ENCODE data around the gene ALDH3B1. TPM values are rescaled to one million over a fixed set of nuclear protein-coding genes. Genes with fewer than 3 reads are reported as not detected.

The ALDH3B1 gene
- total RNA-seq, 1 donor from 2014 or later = 0.35 TPM

DNA sequence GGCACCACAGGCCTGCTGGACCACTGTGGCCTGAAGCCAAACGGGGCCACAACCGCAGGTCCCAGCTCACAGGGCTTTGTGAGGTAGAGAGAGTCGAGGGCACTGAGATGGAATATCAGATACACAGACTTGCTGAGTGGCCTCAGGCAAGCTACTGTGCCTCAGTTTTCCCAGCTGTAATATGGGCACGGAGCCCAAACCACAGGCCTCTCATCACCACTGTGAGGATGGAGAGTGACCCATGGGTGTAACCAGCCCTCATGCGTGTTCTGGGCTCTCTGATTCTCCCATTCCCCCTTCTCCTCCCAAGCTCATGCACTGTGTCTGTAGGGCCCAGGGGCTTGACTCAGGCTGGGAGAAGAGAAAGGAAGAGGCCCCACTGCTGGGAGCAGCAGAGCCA, 10.4 kb upstream of the ALDH3B1 start:
- Mint-ChIP-seq H3K4me1 (peaks cover 10% of the 10 kb centered on the region), H3K36me3 (ENCODE audit: low read depth) (no peaks in the 10 kb centered on the region)

DNA sequence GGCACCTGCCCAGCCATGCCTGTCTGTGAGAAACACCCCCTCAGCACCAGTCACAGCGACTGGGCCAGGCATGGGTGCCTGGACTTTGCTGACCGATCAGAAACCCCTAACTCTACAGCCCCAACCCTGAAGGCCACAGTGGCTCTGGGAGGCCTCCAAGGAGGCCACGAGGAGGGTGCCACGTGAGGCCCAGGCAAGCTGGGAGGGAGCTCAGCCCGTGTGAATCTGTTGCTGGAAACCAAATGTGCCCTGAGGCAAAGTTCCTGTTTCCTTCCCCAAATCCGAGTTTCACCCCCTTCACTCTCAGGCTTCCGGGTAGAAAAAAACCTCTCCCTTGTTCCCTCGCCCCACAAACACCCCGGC, 7.6 kb upstream of the ALDH3B1 start:
- Mint-ChIP-seq H3K9me3 (no peaks in the 10 kb centered on the region), H3K27me3 (ENCODE audit: low read depth) (peaks cover 39% of the 10 kb centered on the region), H3K36me3 (ENCODE audit: low read depth) (no peaks in the 10 kb centered on the region), H3K4me1 (peaks cover 4% of the 10 kb centered on the region), H3K4me3 (peak overlapping the region; percentile 75), H3K27ac (ENCODE audit: unreplicated experiment) (no peak overlapping the region)
- TF ChIP-seq, protein P1, sequence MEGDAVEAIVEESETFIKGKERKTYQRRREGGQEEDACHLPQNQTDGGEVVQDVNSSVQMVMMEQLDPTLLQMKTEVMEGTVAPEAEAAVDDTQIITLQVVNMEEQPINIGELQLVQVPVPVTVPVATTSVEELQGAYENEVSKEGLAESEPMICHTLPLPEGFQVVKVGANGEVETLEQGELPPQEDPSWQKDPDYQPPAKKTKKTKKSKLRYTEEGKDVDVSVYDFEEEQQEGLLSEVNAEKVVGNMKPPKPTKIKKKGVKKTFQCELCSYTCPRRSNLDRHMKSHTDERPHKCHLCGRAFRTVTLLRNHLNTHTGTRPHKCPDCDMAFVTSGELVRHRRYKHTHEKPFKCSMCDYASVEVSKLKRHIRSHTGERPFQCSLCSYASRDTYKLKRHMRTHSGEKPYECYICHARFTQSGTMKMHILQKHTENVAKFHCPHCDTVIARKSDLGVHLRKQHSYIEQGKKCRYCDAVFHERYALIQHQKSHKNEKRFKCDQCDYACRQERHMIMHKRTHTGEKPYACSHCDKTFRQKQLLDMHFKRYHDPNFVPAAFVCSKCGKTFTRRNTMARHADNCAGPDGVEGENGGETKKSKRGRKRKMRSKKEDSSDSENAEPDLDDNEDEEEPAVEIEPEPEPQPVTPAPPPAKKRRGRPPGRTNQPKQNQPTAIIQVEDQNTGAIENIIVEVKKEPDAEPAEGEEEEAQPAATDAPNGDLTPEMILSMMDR (conservative IDR thresholded peaks at IDR 0.05) = no peak
- DNase-seq (ENCODE audit: low read depth, low spot score) = no peak

More for the DNA sequence above, 10.4 kb upstream of the ALDH3B1 start:
- no peak for DNase-seq (ENCODE audit: low read depth, low spot score)
- Mint-ChIP-seq H3K9me3 (no peaks in the 10 kb centered on the region), H3K27me3 (ENCODE audit: low read depth) (peaks cover 26% of the 10 kb centered on the region), H3K4me3 (no peak overlapping the region), H3K27ac (ENCODE audit: unreplicated experiment) (no peak overlapping the region)
- TF ChIP-seq, protein P1 (conservative IDR thresholded peaks at IDR 0.05) = no peak

DNA sequence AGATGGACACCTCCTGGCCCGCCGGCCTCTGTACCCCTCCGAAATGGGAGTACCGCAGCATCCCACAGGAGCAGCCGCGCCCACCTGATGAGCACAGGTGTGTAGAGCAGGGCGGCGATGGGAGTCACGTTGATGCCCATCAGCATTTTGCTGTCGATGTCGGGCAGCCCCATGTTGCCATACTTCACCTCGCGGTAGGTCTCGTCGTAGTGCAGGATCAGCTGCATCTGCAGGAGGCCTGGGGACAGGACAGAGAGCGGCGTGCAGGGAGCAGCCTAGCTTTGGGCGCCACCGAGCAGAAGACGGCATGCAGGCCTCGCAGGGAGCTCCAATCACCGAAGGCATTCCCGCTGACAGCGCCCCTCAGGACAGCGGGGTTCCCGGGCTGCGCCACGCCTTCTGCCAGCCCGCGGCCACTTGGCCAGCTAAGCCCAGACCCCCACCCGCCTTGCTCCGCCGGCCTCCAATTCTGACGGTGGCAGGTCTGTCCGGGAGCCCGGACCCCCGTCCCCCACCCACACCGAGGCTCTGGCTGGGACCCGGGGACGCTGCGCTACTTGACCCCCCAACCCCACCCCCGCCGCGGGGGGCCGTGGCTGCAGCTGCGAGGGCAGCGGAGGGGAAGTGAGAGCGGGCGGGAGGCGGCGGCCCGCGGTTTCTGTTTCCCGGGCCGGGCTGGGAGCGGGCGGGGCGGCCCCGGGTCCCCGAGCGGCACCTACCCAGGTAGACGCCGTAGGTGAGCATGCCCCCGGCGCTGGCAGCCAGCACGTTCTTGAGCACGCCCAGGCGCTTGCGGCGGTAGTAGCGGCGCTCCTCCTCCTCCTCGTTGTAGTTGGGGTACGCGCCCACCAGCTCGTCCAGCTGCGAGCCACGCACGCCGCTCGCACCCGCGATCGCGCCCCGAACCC, 6.9 kb upstream of the ALDH3B1 start:
- Mint-ChIP-seq H3K27me3 (ENCODE audit: low read depth) (peaks cover 39% of the 10 kb centered on the region), H3K27ac (ENCODE audit: unreplicated experiment) (no peak overlapping the region), H3K4me1 (peaks cover 4% of the 10 kb centered on the region), H3K36me3 (ENCODE audit: low read depth) (no peaks in the 10 kb centered on the region), H3K4me3 (peak overlapping the region; percentile 75), H3K9me3 (no peaks in the 10 kb centered on the region)
- DNase-seq (ENCODE audit: low read depth, low spot score) = no peak
- TF ChIP-seq, protein P1 (conservative IDR thresholded peaks at IDR 0.05) = no peak

DNA sequence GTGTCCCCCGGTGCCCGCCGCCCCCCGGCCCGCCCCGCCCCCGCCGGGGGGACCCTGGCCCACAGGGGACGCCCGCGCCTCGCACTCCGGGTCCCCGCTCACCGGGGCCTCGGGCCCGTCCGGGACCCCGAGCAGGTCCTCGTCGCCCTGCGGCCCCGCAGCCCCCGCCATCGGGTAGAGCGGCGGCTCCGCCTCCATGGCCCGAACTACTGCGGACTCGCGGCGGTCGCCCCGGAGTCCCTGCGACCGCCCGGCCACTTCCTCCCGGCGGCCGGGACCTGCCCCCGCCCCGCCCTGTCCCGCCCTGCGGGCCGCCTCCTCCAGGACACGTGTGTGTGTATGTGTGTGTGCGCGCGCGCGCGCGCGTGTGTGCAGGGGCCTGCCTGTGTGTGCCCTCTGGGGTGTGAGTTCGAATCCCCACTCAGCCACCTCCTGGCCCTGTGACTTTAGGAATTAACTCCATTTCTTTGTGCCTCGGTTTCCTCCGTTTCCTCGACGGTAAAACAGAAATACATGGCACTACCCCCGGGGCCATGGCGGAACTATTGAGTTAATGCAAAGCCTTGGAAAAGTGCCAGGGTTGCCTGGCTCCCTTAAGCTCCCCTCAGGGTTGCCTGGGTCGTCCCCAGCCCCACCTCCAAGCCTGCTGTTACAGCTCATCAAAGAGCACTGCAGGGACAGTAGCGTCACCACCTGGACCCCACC, 6.1 kb upstream of the ALDH3B1 start, which contains the start of gene UNC93B1:
Gene UNC93B1, minus strand, starts transcription at position 252 of the 705 bp plus-strand sequence. Its CDS starts 54 bp downstream, at position 198.
- Mint-ChIP-seq H3K27me3 (ENCODE audit: low read depth) (peaks cover 39% of the 10 kb centered on the region), H3K4me1 (peaks cover 5% of the 10 kb centered on the region), H3K27ac (ENCODE audit: unreplicated experiment) (no peak within 1 kb of the TSS), H3K4me3 (peak within 1 kb of the TSS; percentile 75), H3K9me3 (no peaks in the 10 kb centered on the region), H3K36me3 (ENCODE audit: low read depth) (no peaks in the 10 kb centered on the region)
- TF ChIP-seq, protein P1 (conservative IDR thresholded peaks at IDR 0.05) = no peak
- DNase-seq (ENCODE audit: low read depth, low spot score) = peak; percentile 56

DNA sequence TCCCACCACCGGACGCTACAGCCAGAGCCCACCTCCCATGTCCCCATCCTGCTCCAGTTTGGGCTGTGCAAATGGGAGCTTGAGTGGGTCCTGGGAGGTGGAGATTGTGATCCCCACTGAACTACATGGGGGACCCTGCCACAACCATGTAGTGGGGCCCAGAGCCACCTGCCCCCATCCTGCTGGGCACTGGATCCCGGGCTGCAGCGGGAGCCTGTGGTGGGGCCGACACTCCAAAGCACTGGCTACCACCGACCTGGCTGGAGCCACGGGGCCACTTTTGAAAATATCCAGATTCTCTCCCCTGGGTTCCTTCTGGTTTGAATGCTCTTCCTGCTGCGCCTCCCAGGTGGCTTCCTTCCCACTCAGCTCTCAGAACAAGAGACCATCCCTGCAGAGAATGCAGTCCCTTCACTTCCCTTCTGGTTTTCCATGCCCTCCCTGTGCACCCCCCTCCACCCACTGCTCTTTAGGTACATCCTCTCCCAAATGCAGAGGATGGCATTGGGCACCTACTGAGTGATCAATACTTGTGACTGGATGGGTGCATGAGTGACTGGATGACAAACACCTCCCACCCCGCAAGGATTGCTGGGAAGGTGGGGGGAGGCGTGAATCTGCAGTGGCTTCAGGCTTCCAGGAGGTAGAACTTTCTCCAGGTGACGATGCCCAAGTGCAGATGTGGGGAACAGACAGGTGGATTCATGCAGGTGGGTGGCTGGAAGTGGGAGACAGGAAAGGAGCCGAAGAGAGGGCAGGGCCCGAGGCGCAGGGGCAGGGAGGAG, 5.4 kb upstream of the ALDH3B1 start:
- peaks cover 13% of the 10 kb centered on the region for H3K4me1 Mint-ChIP-seq
- H3K36me3 Mint-ChIP-seq (ENCODE audit: low read depth) = no peaks in the 10 kb centered on the region
- peak overlapping the region; percentile 75 for H3K4me3 Mint-ChIP-seq
- no peak for DNase-seq (ENCODE audit: low read depth, low spot score)
- TF ChIP-seq, protein P1 (conservative IDR thresholded peaks at IDR 0.05) = no peak
- no peaks in the 10 kb centered on the region for H3K9me3 Mint-ChIP-seq
- peaks cover 39% of the 10 kb centered on the region for H3K27me3 Mint-ChIP-seq (ENCODE audit: low read depth)
- H3K27ac Mint-ChIP-seq (ENCODE audit: unreplicated experiment) = no peak overlapping the region
